ENCODE results near the gene NUCB2. TPM values are rescaled to one million over a fixed set of nuclear protein-coding genes. Genes with fewer than 3 reads are reported as not detected.

Gene NUCB2
- total and polyA plus RNA-seq, 2 of the 8 experiments (the other 6 are each of a cell fraction or from before 2014, with no cell fraction given): 9.0 to 34.2 TPM

- CTCF ChIA-PET (ENCODE audit: partially characterized antibody): interaction anchor here (1.0 kb wide), 1 partner anchor 9 kb away, joined by 4 read pairs; no protein-coding TSS in a partner anchor
These were observed 100.0 kb downstream of the NUCB2 start for GRCh38 chr11:17376493-17376892.

More at GRCh38 chr11:17376493-17376892, 100.0 kb downstream of the NUCB2 start:
- no peak overlapping the region for H3K27ac ChIP-seq (ENCODE audit: low read depth, low read length)
- H3K56ac ChIP-seq (replicated peaks; ENCODE audit: insufficient read length, low read depth, low read length): no peak overlapping the region
- H3K4ac ChIP-seq (replicated peaks; ENCODE audit: insufficient read length, low read depth, low read length): no peak overlapping the region
- no peak overlapping the region for H3K23ac ChIP-seq (ENCODE audit: insufficient read length)
- H3K18ac ChIP-seq (ENCODE audit: extremely low read depth, low read length): no peak overlapping the region
- TF ChIP-seq PHF8 (conservative IDR thresholded peaks at IDR 0.05; ENCODE audit: low read depth, low read length): no peak
- no peak for TF ChIP-seq CBX8 (IDR thresholded peaks at IDR 0.05; ENCODE audit: borderline replicate concordance, low read depth, low read length)
- no peak for TF ChIP-seq TAF1 (IDR thresholded peaks at IDR 0.05; ENCODE audit: low read depth, low read length)
- TF ChIP-seq RXRA (IDR thresholded peaks at IDR 0.05; ENCODE audit: insufficient read depth, low read depth, low read length): no peak
- TF ChIP-seq SP2 (IDR thresholded peaks at IDR 0.05; ENCODE audit: low read length): no peak
- no peak for TF ChIP-seq RNF2 (IDR thresholded peaks at IDR 0.05; ENCODE audit: borderline replicate concordance, low read depth, low read length, missing control alignments, poor library complexity, severe bottlenecking)
- no peak overlapping the region for H3K4me2 ChIP-seq (ENCODE audit: insufficient read depth in 1 of 2, low read depth in 2 of 2, low read length in 2 of 2)
- DNase-seq (ENCODE audit: low read depth in 1 of 2, low spot score in 2 of 2) (no peak), FAIRE-seq (no peak)
- no peaks in the 10 kb centered on the region for H3K4me1 ChIP-seq (replicated peaks in 1 of 4; ENCODE audit: control insufficient read depth in 3 of 4, insufficient read depth in 4 of 4, low read length in 3 of 4)
- H2BK15ac ChIP-seq (ENCODE audit: low read length): no peak overlapping the region
- WGBS, 2 experiments (ENCODE audit: extremely low coverage in 1 of 2, insufficient coverage in 1 of 2, insufficient read length in 1 of 2, insufficient replicate concordance in 2 of 2, low coverage in 1 of 2, low lambda C conversion rate in 2 of 2, missing lambda C conversion rate in 1 of 2): 83% methylated on average over 3 of the region's 3 CpGs; no CpG with 5 or more reads in 1 of the 2 experiments
- no peaks in the 10 kb centered on the region for H3K79me2 ChIP-seq (ENCODE audit: control insufficient read depth in 1 of 2, insufficient read depth in 2 of 2, low read length in 2 of 2)
- H4K20me1 ChIP-seq (replicated peaks in 1 of 2; ENCODE audit: control insufficient read depth in 1 of 2, insufficient read depth in 2 of 2, low read length in 2 of 2): no peaks in the 10 kb centered on the region
- H3K79me1 ChIP-seq (ENCODE audit: low read depth, low read length): no peaks in the 10 kb centered on the region
- H2BK12ac ChIP-seq (ENCODE audit: low read depth, low read length): no peak overlapping the region
- POLR2A ChIA-PET (ENCODE audit: partially characterized antibody): no interaction called here
- H3K9ac ChIP-seq (replicated peaks in 1 of 4; ENCODE audit: extremely low read depth in 1 of 4, low read depth in 3 of 4, low read length in 3 of 4): no peak overlapping the region
- H3K4me3 ChIP-seq (ENCODE audit: extremely low read depth in 1 of 4, insufficient read depth in 2 of 4, low read depth in 3 of 4, low read length in 4 of 4): no peak overlapping the region
- H2BK5ac ChIP-seq (ENCODE audit: low read depth, low read length): no peak overlapping the region
- no peak overlapping the region for H4K5ac ChIP-seq (ENCODE audit: insufficient read length, low read depth, low read length)
- peaks cover 35 to 40% of the 10 kb centered on the region in 2 experiments for H3K9me3 ChIP-seq (ENCODE audit: insufficient read depth in 2 of 2, low read depth in 1 of 2, low read length in 1 of 2)
- H3K23me2 ChIP-seq (ENCODE audit: low read depth, low read length): no peaks in the 10 kb centered on the region
- H2BK20ac ChIP-seq (ENCODE audit: low read length): no peak overlapping the region
- H3K36me3 ChIP-seq (ENCODE audit: control insufficient read depth in 2 of 4, insufficient read depth in 4 of 4, low read length in 3 of 4): peaks cover 0 to 12% (median 0%) of the 10 kb centered on the region in 4 experiments; a peak in 2 of 8 replicates
- no peak overlapping the region for H2AK5ac ChIP-seq (ENCODE audit: low read depth, low read length)
- H2BK120ac ChIP-seq (replicated peaks; ENCODE audit: low read depth, low read length): no peak overlapping the region
- no peak overlapping the region for H4K91ac ChIP-seq (replicated peaks; ENCODE audit: insufficient read length, low read length)
- no peak overlapping the region for H4K8ac ChIP-seq (ENCODE audit: extremely low read depth, insufficient read depth, low read length)
- no peak overlapping the region for H3K14ac ChIP-seq (ENCODE audit: insufficient read length)
- no peak overlapping the region for H2AFZ ChIP-seq (ENCODE audit: low read length)
- H3K27me3 ChIP-seq (replicated peaks in 1 of 4; ENCODE audit: control insufficient read depth in 3 of 4, extremely low read depth in 1 of 4, insufficient read depth in 3 of 4, low read length in 3 of 4): no peaks in the 10 kb centered on the region

Measured in H1 (cell line).